Thyroid gland (tissue), 4 donors: Measurements from ENCODE around the gene ANKRD52. TPM values are rescaled to one million over a fixed set of nuclear protein-coding genes. Genes with fewer than 3 reads are reported as not detected.
A peak's percentile ranks its signal among the peaks of the same experiment; 100 is the strongest.

Source experiments
- DNase-seq, 2 donors: peaks; one replicate each; pipeline ENCODE4 v3.0.0-alpha.2; 2019
- H3K27ac ChIP-seq, 3 donors: fragments of 200-600 bp; sonication (generic); 1 replicate in 2 of 3; 2 replicates in 1 of 3; pipeline ENCODE4 v1.5.1; 2016 to 2019; ENCODE audit warnings: mild to moderate bottlenecking in 1 of 3, moderate library complexity in 1 of 3
- H3K27me3 ChIP-seq: fragments of 200-600 bp; sonication (generic); one replicate; pipeline ENCODE4 v1.5.1; 2019
- H3K36me3 ChIP-seq, 2 donors: fragments of 200-600 bp; sonication (generic); one replicate each; pipeline ENCODE4 v1.5.1; 2016 to 2019
- H3K4me1 ChIP-seq, 2 donors: fragments of 200-600 bp; sonication (generic); one replicate each; pipeline ENCODE4 v1.5.1; 2017 to 2019
- H3K4me3 ChIP-seq, 3 donors: fragments of 200-600 bp; sonication (generic); replicated peaks in 1 of 3; 1 replicate in 2 of 3; 2 replicates in 1 of 3; pipeline ENCODE4 v1.5.1; 2016; ENCODE audit warnings: mild to moderate bottlenecking in 1 of 3
- H3K9me3 ChIP-seq: fragments of 200-600 bp; sonication (generic); one replicate; pipeline ENCODE4 v1.5.1; 2017
- POLR2A ChIP-seq, 2 donors: fragments of 450-650 bp; IDR thresholded peaks; one replicate each; pipeline ENCODE4 v1.6.1; 2017; ENCODE audit warnings: antibody characterized with exemption in 2 of 2, mild to moderate bottlenecking in 2 of 2, moderate library complexity in 1 of 2
- WGBS, 2 donors: methylation state at CpG; one replicate each; pipeline ENCODE4 v1.1.5; 2017; 5-methylcytosine and 5-hydroxymethylcytosine counted together
- intact Hi-C: fragments of 100-400 bp; cut with DNase I; formaldehyde crosslinking; loops from one replicate; pipeline ENCODE4 v1.15.1; 2023
- total RNA-seq, 4 donors: library from RNA; depleted of rRNA; stranded (reverse); fragments of >200 nt; gene quantifications; one replicate each; pipeline ENCODE4 v1.2.3, GENCODE V29; 2016
- TF ChIP-seq, protein P1 (sequence below), 6 experiments: fragments of 200-600 bp in 3 of 6; fragments of 450-650 bp in 3 of 6; sonication (generic) in 3 of 6; IDR thresholded peaks; one replicate each; pipeline ENCODE4 v1.5.1; 2016 to 2019; ENCODE audit warnings: antibody characterized with exemption in 6 of 6, mild to moderate bottlenecking in 2 of 6, inconsistent platforms in 1 of 6, moderate library complexity in 1 of 6

Gene ANKRD52
- total RNA-seq, 4 donors from 2014 or later, result 15.9 to 22.3 (median 18.3) TPM

GRCh38 chr12:56216461-56216860, 41.7 kb downstream of the ANKRD52 start:
- no peaks in the 10 kb centered on the region for H3K9me3 ChIP-seq
- TF ChIP-seq, protein P1, sequence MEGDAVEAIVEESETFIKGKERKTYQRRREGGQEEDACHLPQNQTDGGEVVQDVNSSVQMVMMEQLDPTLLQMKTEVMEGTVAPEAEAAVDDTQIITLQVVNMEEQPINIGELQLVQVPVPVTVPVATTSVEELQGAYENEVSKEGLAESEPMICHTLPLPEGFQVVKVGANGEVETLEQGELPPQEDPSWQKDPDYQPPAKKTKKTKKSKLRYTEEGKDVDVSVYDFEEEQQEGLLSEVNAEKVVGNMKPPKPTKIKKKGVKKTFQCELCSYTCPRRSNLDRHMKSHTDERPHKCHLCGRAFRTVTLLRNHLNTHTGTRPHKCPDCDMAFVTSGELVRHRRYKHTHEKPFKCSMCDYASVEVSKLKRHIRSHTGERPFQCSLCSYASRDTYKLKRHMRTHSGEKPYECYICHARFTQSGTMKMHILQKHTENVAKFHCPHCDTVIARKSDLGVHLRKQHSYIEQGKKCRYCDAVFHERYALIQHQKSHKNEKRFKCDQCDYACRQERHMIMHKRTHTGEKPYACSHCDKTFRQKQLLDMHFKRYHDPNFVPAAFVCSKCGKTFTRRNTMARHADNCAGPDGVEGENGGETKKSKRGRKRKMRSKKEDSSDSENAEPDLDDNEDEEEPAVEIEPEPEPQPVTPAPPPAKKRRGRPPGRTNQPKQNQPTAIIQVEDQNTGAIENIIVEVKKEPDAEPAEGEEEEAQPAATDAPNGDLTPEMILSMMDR (IDR thresholded peaks at IDR 0.05), result no peak
- TF ChIP-seq POLR2A (IDR thresholded peaks at IDR 0.05), result no peak
- WGBS, 2 donors, result 74 to 81% methylated on average over 3 of the region's 3 CpGs
- H3K4me1 ChIP-seq, result peaks cover 12 to 13% of the 10 kb centered on the region in 2 donors
- DNase-seq, result no peak
- no peak overlapping the region for H3K27ac ChIP-seq
- intact Hi-C loops, result no loop called here
- H3K36me3 ChIP-seq, result peaks cover 38 to 39% of the 10 kb centered on the region in 2 donors
- H3K4me3 ChIP-seq, result no peak overlapping the region
- H3K27me3 ChIP-seq, result no peaks in the 10 kb centered on the region

DNA sequence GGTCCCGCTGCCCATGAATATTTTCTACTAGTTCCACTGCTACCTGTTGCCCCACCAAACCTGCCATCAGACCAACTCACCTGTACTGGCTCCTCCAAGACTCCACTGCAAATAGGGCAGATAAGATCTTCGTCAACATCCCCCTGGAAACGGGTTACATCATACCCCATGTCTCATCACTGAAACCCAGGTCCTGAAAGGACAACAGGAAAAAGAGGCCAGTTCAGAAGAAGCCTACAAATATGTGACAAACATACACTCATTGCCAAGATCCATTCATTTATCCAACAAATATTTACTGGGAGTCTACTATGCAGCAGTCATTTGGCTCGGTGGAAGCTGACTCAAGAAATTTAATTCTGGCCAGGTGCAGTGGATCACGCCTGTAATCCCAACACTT, 44.3 kb downstream of the ANKRD52 start:
- no peaks in the 10 kb centered on the region for H3K9me3 ChIP-seq
- WGBS, 2 donors, result 91 to 97% methylated on average over 5 of the region's 5 CpGs
- no peaks in the 10 kb centered on the region for H3K4me1 ChIP-seq
- no peak overlapping the region for H3K4me3 ChIP-seq
- TF ChIP-seq POLR2A (IDR thresholded peaks at IDR 0.05), result no peak
- TF ChIP-seq, protein P1 (IDR thresholded peaks at IDR 0.05), result no peak
- no peaks in the 10 kb centered on the region for H3K27me3 ChIP-seq
- no peak overlapping the region for H3K27ac ChIP-seq
- intact Hi-C loops, result no loop called here
- H3K36me3 ChIP-seq, result peaks cover 51 to 53% of the 10 kb centered on the region in 2 donors
- DNase-seq, result no peak

- Histone ChIP-seq H3K27me3 (no peaks in the 10 kb centered on the region), H3K36me3 (peaks cover 60 to 68% of the 10 kb centered on the region in 2 donors), H3K27ac (no peak overlapping the region), H3K4me1 (no peaks in the 10 kb centered on the region), H3K9me3 (no peaks in the 10 kb centered on the region), H3K4me3 (no peak overlapping the region)
- DNase-seq, result no peak
- TF ChIP-seq, protein P1 (IDR thresholded peaks at IDR 0.05), result no peak
- TF ChIP-seq POLR2A (IDR thresholded peaks at IDR 0.05), result no peak
- WGBS, 2 donors, result 92 to 100% methylated on average over 1 of the region's 1 CpG
- intact Hi-C loops, result no loop called here
Observed at GRCh38 chr12:56212361-56212760, 45.8 kb downstream of the ANKRD52 start.

- TF ChIP-seq, protein P1 (IDR thresholded peaks at IDR 0.05), result no peak
- no peak for TF ChIP-seq POLR2A (IDR thresholded peaks at IDR 0.05)
- Histone ChIP-seq H3K36me3 (peaks cover 58 to 63% of the 10 kb centered on the region in 2 donors), H3K9me3 (no peaks in the 10 kb centered on the region), H3K27ac (no peak overlapping the region), H3K4me1 (no peaks in the 10 kb centered on the region), H3K27me3 (no peaks in the 10 kb centered on the region), H3K4me3 (no peak overlapping the region)
- intact Hi-C loops, result loop anchor here (10.0 kb wide), 1 partner anchor 257 kb away; the partner anchor contains the start of gene SPRYD4
- WGBS, 2 donors, result 91 to 96% methylated on average over 6 of the region's 6 CpGs
- DNase-seq, result no peak
Observed at GRCh38 chr12:56208006-56208405, 50.2 kb downstream of the ANKRD52 start.

GRCh38 chr12:56206452-56207166, 51.6 kb downstream of the ANKRD52 start:
- Histone ChIP-seq H3K27me3 (no peaks in the 10 kb centered on the region), H3K9me3 (no peaks in the 10 kb centered on the region), H3K36me3 (peaks cover 44 to 49% of the 10 kb centered on the region in 2 donors), H3K4me3 (no peak overlapping the region), H3K27ac (no peak overlapping the region), H3K4me1 (peaks cover 0 to 5% of the 10 kb centered on the region in 2 donors)
- no peak for TF ChIP-seq POLR2A (IDR thresholded peaks at IDR 0.05)
- TF ChIP-seq, protein P1 (IDR thresholded peaks at IDR 0.05), result peak in 4 of 6 experiments; percentile 24 to 43 (median 32)
- peak; percentile 36 to 40 for DNase-seq
- 74 to 76% methylated on average over 11 to 14 of the region's 14 CpGs for WGBS, 2 donors
- intact Hi-C loops, result loop anchor here (10.0 kb wide), 1 partner anchor 258 kb away; the partner anchor contains the start of gene SPRYD4
